ENCODE results near the gene ADAM12.

DNA sequence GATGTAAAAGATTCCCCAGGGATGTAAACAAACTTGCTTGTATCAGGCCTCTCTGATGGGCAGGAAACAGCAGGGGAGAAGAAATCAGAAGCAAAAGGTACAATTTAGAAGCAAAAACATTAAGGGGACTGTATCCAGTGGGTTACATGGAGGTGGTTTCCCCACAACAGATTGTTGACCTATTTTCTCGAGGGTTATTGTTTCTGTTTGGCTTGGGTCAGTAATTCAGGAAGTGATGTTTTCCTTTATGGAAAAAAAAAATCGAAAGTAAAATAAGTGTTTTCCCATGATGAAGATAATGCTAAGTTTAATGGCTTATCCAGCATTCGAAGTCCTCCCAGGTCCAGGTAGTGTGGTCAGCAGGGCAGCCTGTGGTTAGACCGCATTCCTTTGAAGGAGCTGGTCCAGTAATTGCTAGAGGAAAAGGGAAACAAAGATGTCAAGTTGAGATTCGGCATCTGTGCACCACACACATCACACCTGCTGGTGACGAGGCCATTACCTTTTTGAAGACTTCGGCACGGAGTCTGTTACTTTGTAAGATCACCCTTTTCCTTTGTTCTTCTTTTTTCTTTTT lies 37.3 kb upstream of the ADAM12 start:
- TF ChIP-seq POLR2A (IDR thresholded peaks at IDR 0.05; ENCODE audit: low read depth, low read length) (no peak), POLR2AphosphoS5 (IDR thresholded peaks at IDR 0.05; ENCODE audit: low read depth, low read length) (no peak), POU2F2 (IDR thresholded peaks at IDR 0.05; ENCODE audit: low read depth, low read length) (no peak)

Measured in GM12891 (cell line).